HG02981 (cell line): ENCODE measurements around the gene ATN1.

Source experiments
- ATAC-seq: cut with Tn5 transposase; IDR thresholded peaks from one replicate; pipeline ENCODE4 v1.9.1; 2021; ENCODE audit warnings: mild to moderate bottlenecking, moderate library complexity; ENCODE audit not compliant: unreplicated experiment

ATN1 gene

DNA sequence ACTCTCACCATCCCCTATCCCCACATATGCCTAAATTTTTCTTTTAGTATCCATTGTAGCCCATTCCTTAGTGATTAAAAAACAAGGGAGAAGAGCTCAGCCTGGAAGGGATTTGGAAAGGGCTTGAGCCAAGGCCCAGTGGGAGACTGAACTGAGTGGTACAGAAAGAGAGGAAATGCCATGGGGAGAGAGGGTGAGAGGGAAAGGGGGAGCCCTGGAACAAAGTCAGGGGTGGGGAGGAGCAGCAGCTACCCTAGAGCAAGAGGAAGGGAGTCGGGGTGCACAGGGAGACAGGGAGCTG is 2.6 kb upstream of the ATN1 start:
- ATAC-seq = no peak

DNA sequence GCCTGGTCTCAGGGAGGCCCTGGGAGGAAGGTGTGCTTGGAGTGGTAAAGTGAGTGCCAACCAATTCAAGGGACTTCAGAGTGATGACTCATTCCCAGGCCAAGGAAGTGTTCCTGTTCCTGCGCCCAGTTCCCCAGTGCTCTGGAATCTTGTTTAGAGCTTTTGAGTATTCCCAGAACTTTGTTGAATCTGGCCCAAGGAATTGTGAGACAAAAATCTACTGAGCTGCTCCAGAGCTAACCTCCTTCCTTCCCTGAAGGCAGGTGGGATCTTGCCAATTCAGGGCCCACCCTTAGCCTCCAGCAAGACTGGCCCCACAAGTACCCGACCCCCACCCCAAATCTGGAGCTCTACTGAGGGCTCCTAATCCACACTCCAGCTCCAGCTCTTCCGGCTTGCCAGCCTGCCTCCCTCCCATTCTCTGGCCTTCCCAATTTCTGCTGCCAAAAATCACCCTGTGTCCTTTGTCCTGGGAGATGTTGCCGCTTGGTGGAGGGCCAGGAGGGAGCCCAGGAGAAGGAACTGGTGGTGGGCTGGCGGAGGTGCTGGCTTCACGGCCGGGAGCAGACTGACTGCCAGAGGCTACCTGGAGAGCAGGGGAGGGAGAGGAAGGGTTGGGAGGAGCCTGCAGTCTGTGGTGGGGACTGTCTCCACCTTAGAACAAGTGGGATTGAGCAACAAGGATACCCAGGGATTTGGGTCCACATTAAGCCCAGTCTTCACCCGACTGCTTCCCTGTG is 2.0 kb upstream of the ATN1 start:
- no peak for ATAC-seq

DNA sequence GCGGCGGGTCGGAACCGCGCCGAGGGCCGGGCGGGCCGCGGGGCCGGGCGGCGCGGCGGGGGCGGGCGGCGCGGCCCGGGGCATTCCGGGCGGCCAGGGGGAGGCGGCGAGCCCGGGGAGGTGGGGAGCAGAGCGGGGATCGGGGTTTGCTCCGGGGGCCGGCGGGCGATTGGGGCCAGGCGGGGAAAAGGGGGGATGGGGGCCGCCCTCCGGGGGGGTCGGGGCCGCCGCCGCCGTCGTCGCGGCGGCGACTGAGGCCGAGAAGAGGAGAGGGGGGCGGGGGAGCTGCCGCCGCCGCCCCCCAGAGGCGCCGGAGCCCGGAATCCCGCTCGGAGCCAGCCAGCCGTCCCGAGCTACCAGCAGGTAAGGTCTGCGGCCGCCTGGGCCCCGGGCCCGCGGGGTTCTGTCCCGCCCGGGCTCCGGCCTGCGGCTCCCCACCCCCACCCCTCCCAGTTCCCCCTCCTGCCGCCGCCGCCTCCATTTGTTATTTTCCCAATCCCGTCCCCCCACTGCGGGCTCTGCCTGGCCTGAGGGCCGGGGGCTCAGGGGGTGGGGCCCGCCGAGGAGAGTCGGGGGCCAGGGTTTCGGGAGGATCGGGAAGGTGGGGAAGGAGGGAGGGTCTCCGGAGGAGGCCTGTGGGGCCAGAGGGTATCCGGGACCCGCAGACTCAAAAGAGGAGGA is 403 bp downstream of the ATN1 start:
- no peak for ATAC-seq

- ATAC-seq = no peak
Observed at GRCh38 chr12:6928703-6929407, 1.1 kb downstream of the ATN1 start.

DNA sequence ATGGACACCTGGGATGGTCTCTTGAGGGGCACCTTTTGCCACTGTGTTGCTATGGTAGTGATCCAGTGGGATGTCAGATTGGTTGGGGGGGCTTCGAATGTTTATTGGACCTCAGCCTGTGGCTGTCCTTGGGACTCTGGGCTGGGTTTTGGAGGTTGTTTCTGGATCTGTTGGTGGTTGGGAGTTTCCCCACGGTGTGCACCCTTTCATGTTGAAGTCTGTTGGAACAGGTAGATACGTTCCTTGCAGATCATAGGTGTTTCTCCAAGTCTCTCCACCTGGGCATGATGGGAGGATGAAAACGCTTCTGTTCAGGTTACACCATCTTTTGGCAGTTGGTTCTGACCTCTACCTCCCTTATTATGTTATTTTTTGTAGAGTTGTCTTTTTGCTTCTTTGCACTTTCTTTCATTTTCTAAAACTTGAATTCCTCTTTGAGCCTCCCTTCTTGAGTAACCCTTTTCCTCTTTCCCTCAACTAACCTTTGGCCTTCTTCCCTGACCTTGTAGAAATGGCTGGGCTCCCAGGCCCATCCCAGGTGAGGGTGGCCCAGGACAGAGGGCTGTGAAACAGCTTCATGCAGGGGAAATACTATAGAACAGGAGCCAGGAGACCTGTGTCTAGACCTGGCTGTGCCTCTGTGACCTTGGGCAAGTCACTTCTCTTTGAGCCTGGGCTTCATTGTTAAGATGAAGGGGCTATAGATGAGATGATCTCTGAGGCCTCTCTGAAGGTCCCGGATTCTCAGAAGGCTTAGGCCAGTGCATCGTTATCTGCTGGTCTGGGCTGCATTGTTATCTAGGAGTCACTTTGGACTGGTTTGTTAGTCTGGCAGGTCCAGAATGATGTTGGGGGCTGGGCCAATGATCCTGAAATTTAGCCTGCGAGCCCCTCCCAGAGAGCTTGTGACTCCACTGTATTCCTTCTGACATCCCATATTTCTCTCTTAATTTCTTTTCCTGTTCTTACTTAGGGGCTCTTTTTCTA is 2.0 kb downstream of the ATN1 start:
- ATAC-seq = no peak

- no peak for ATAC-seq
Observed at GRCh38 chr12:6932766-6933165, 5.0 kb downstream of the ATN1 start.

DNA sequence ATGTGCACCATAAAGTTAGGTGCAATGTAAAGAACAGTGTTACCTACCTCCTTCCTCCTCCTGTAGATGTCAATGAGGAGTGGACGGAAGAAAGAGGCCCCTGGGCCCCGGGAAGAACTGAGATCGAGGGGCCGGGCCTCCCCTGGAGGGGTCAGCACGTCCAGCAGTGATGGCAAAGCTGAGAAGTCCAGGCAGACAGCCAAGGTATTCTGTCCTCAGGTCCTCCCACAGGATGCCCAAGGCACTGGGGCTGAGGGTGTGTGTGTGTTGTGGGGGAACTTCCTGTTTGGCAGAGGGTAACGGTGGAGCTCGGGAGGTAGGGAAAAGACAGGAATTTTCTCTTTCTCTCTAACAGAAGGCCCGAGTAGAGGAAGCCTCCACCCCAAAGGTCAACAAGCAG is 6.4 kb downstream of the ATN1 start:
- no peak for ATAC-seq

GRCh38 chr12:6935371-6936193 is 7.8 kb downstream of the ATN1 start:
- ATAC-seq = no peak

GRCh38 chr12:6936194-6936635 is 8.5 kb downstream of the ATN1 start:
- no peak for ATAC-seq

- ATAC-seq = no peak
Observed at GRCh38 chr12:6936636-6937480, 9.1 kb downstream of the ATN1 start.

GRCh38 chr12:6937481-6938352 is 10.0 kb downstream of the ATN1 start:
- peak; percentile 84 for ATAC-seq

DNA sequence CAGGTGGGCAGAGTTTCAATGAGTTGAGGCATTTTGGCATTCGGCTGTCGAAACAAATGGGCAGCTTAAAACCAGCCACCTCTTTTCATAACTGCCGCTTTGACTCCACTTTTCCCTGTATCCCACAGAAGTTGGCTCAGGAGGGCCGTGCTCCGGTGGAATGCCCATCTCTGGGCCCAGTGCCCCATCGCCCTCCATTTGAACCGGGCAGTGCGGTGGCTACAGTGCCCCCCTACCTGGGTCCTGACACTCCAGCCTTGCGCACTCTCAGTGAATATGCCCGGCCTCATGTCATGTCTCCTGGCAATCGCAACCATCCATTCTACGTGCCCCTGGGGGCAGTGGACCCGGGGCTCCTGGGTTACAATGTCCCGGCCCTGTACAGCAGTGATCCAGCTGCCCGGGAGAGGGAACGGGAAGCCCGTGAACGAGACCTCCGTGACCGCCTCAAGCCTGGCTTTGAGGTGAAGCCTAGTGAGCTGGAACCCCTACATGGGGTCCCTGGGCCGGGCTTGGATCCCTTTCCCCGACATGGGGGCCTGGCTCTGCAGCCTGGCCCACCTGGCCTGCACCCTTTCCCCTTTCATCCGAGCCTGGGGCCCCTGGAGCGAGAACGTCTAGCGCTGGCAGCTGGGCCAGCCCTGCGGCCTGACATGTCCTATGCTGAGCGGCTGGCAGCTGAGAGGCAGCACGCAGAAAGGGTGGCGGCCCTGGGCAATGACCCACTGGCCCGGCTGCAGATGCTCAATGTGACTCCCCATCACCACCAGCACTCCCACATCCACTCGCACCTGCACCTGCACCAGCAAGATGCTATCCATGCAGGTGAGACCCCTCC is 10.8 kb downstream of the ATN1 start:
- ATAC-seq = no peak

DNA sequence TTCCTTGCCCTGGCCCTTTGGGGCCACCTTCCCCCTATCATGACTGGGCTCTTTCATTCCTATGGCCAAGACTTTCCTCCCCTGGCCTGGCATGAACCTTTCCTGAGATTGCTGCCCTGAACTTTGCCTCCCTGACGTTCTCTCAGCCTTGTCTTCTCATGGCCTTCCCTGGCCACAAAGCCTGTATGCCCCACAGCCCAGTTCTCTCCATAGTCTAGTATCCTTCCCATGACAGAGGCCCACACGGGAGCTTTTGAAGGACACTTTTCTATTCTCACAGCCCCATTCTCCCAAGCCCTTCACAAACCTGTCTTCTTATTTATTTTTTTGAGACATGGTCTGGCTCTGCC is 11.4 kb downstream of the ATN1 start:
- ATAC-seq = no peak

GRCh38 chr12:6941267-6941666 is 13.5 kb downstream of the ATN1 start:
- ATAC-seq = no peak

- ATAC-seq = no peak
Observed at GRCh38 chr12:6941782-6942181, 14.0 kb downstream of the ATN1 start.

DNA sequence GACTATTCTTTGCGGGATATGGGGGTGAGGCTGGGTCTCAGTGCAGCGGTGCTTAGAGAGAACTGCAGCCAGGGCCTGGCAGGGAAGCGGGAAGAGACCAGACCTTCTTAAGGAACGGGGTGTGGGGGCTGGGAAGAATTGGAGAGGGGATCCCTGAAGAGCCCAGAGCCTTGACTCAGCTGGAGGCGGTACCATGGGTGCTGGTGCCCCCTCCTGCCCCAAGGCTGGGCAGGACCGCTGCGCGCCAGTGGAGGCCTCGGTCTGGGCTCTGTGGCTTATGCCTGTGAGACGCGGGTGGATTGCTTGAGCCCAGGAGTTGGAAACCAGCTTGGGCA is 14.5 kb downstream of the ATN1 start:
- ATAC-seq = no peak

DNA sequence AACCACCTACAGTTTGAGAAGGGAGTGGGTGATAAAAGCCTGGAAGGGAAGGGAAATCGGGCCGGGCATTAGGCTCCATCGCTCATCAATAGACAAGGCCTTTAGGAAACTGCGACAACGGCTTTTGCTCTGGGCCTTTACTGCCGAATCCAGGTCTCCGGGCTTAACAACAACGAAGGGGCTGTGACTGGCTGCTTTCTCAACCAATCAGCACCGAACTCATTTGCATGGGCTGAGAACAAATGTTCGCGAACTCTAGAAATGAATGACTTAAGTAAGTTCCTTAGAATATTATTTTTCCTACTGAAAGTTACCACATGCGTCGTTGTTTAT is 15.6 kb downstream of the ATN1 start:
- peak; percentile 33 for ATAC-seq
